Endothelial cell (in vitro differentiated cells): ENCODE data around the gene RBM5. TPM values are rescaled to one million over a fixed set of nuclear protein-coding genes. Genes with fewer than 3 reads are reported as not detected.

Experiments used
- DNase-seq: peaks from one replicate; pipeline ENCODE4 v3.0.0; 2021; ENCODE audit warnings: low spot score
- H3K27ac Mint-ChIP-seq: one replicate; pipeline ENCODE4 v1.8.0; 2021; ENCODE audit warnings: mixed read lengths, inconsistent platforms; ENCODE audit not compliant: unreplicated experiment
- H3K27me3 Mint-ChIP-seq: one replicate; pipeline ENCODE4 v1.8.0; 2021; ENCODE audit warnings: mild to moderate bottlenecking, moderate library complexity, mixed read lengths, inconsistent platforms; ENCODE audit not compliant: unreplicated experiment
- H3K36me3 Mint-ChIP-seq: one replicate; pipeline ENCODE4 v1.8.0; 2021; ENCODE audit warnings: mild to moderate bottlenecking, low read depth, mixed read lengths, inconsistent platforms; ENCODE audit not compliant: unreplicated experiment
- H3K4me1 Mint-ChIP-seq: one replicate; pipeline ENCODE4 v1.8.0; 2021; ENCODE audit warnings: mild to moderate bottlenecking, mixed read lengths, inconsistent platforms; ENCODE audit not compliant: unreplicated experiment
- H3K4me3 Mint-ChIP-seq: one replicate; pipeline ENCODE4 v1.8.0; 2021; ENCODE audit warnings: mild to moderate bottlenecking, mixed read lengths, inconsistent platforms; ENCODE audit not compliant: unreplicated experiment
- H3K9me3 Mint-ChIP-seq: one replicate; pipeline ENCODE4 v1.8.0; 2021; ENCODE audit warnings: mixed read lengths, inconsistent platforms; ENCODE audit not compliant: unreplicated experiment
- CTCF ChIP-seq: fragments of 200-600 bp; sonication (generic); IDR thresholded peaks from one replicate; pipeline ENCODE4 v1.5.0; 2021; ENCODE audit warnings: antibody characterized with exemption; ENCODE audit not compliant: unreplicated experiment
- total RNA-seq: library from RNA; stranded (reverse); fragmentation: NEBNext Ultra II Directional; extraction: Animal tissue kit (Norgen Biotek cat#: 25700); gene quantifications from one replicate; pipeline ENCODE4 v1.2.1, GENCODE V29; 2021; ENCODE audit not compliant: unreplicated experiment

RBM5 gene
- total RNA-seq, 1 donor from 2014 or later: 219 TPM

GRCh38 chr3:50153782-50154475 lies 65.2 kb downstream of the RBM5 start:
- no peak for TF ChIP-seq CTCF
- no peaks in the 10 kb centered on the region for H3K9me3 Mint-ChIP-seq
- H3K27ac Mint-ChIP-seq: peak overlapping the region; percentile 7
- peaks cover 26% of the 10 kb centered on the region for H3K27me3 Mint-ChIP-seq
- peaks cover 37% of the 10 kb centered on the region for H3K4me1 Mint-ChIP-seq
- no peaks in the 10 kb centered on the region for H3K36me3 Mint-ChIP-seq
- DNase-seq: no peak
- peak overlapping the region; percentile 91 for H3K4me3 Mint-ChIP-seq

DNA sequence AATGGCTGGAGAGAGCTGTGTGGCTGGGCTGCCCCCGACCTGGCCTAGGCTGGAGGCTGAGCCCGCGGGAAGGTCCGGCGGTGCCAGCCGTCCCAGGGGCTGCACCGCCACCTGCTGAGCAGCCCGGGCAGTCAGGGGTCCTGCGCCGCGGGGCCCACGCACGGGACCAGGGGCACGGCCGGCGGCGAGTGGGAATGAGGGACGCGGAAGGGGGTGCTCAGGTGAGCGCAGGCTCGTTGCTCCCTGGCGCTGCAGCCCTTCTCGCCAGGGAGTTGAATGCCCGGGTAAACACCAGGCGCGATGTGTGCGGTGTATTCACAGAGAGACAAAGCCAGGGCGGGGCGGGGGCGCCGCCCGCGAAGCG lies 65.7 kb downstream of the RBM5 start:
- Mint-ChIP-seq H3K4me1 (peaks cover 38% of the 10 kb centered on the region), H3K36me3 (peaks cover under 1% of the 10 kb centered on the region), H3K27ac (no peak overlapping the region), H3K9me3 (no peaks in the 10 kb centered on the region), H3K27me3 (peaks cover 26% of the 10 kb centered on the region), H3K4me3 (peak overlapping the region; percentile 91)
- peak; percentile 45 for DNase-seq
- no peak for TF ChIP-seq CTCF

DNA sequence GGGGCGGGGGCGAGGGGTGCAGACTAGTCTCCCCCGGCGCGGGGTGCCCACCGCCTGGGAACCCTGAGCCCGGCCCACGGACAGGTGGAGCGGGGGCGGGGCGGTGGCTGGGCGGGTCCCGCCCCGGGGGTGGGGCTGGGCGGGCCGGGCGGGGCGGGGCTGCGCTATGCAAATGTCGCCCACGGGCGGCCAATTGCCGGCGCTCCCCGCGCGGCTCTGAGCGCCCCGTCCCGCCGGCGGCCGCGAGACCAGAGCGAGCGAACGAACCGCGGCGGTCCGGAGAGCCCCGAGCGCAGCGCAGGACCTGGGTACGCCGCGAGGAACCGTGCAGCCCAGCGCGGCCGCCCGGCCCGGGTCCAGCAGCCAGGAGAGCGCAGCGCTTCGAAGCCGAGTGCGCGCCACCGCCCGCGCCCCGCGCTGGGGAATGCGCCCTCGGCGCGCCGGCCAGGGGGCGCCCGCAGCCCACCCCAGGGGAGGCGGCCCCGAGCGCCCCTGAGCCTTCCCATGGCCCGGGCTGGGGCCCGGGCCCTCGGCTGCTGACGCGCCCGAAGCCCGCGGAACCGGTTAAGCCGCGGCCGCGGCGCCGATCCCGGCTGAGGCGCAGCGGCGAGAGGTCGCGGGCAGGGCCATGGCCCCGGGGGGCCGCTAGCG lies 66.2 kb downstream of the RBM5 start, which contains the start of gene SEMA3F:
SEMA3F (plus strand) TSS at position 485 of the 651 bp plus-strand sequence. CDS start 4,299 bp downstream, outside the sequence.
- no peaks in the 10 kb centered on the region for H3K9me3 Mint-ChIP-seq
- H3K4me3 Mint-ChIP-seq: peak within 1 kb of the TSS; percentile 92
- peak within 1 kb of the TSS; percentile 25 for H3K27ac Mint-ChIP-seq
- peaks cover 26% of the 10 kb centered on the region for H3K27me3 Mint-ChIP-seq
- DNase-seq: peak; percentile 68
- no peak for TF ChIP-seq CTCF
- peaks cover 3% of the 10 kb centered on the region for H3K36me3 Mint-ChIP-seq
- peaks cover 38% of the 10 kb centered on the region for H3K4me1 Mint-ChIP-seq

DNA sequence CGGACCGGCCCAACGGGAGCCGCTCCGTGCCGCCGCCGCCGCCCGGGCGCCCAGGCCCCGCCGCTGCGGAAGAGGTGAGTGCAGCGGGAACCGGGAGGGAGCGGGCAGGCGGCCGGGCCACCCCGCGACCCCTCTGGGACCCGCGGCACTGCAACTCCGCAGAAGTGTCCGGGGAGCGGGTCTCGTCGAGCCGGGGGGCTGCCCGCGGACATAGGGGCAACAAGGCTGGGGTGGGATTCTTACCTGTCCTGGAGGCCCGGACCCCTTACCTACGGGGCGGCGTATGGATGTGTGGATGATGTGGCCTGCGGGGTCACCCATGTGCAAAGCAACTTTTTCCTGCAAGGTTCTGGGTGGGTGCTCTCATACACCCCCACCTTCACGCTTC lies 66.8 kb downstream of the RBM5 start:
- peak overlapping the region; percentile 92 for H3K4me3 Mint-ChIP-seq
- H3K4me1 Mint-ChIP-seq: peaks cover 38% of the 10 kb centered on the region
- DNase-seq: no peak
- H3K27me3 Mint-ChIP-seq: peaks cover 22% of the 10 kb centered on the region
- peak overlapping the region; percentile 18 for H3K27ac Mint-ChIP-seq
- TF ChIP-seq CTCF: no peak
- H3K9me3 Mint-ChIP-seq: no peaks in the 10 kb centered on the region
- peaks cover 3% of the 10 kb centered on the region for H3K36me3 Mint-ChIP-seq

DNA sequence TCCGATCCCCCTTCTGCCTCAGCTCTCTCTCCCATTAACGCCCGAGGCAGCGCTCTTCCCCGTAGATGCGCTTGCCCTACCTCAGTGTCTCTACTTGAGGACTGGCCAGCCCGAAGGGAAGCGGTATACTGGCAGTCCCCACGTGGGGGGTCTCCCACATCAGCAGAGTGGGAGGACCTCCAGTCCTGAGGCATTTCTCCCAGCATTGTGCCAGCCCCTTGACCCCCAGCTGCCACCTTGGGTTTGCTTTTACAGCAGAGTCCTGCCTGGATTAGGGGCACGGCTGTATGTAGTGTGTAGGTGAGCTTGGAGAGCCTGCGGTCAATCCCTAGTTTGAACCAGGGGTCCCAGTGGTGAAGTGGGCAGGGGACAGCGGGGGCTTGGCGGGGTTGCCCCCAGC lies 67.2 kb downstream of the RBM5 start:
- DNase-seq: no peak

More for the DNA sequence above, 67.2 kb downstream of the RBM5 start:
- H3K4me1 Mint-ChIP-seq: peaks cover 38% of the 10 kb centered on the region
- H3K36me3 Mint-ChIP-seq: peaks cover 3% of the 10 kb centered on the region
- peak overlapping the region; percentile 25 for H3K27ac Mint-ChIP-seq
- no peak for TF ChIP-seq CTCF
- H3K4me3 Mint-ChIP-seq: peak overlapping the region; percentile 92
- H3K27me3 Mint-ChIP-seq: peaks cover 22% of the 10 kb centered on the region
- H3K9me3 Mint-ChIP-seq: no peaks in the 10 kb centered on the region
